Bronchial epithelial cell (primary cell): ENCODE measurements around the gene KATNIP. TPM values are rescaled to one million over a fixed set of nuclear protein-coding genes. Genes with fewer than 3 reads are reported as not detected.

Source experiments
- DNase-seq: peaks from one replicate; pipeline ENCODE4 v3.0.0-alpha.2; 2010; ENCODE audit warnings: low read depth
- FAIRE-seq: peaks from 2 replicates; lab custom pipeline; 2011; peaks lifted over from hg19 to GRCh38; lab: Jason Lieb, UNC
- H3K27me3 ChIP-seq: 2 replicates; pipeline ENCODE4 v1.5.1; 2011; ENCODE audit warnings: low read length; ENCODE audit not compliant: control insufficient read depth, insufficient read depth
- H3K36me3 ChIP-seq: 2 replicates; pipeline ENCODE4 v1.5.1; 2011; ENCODE audit warnings: low read length; ENCODE audit not compliant: control insufficient read depth, insufficient read depth
- H3K4me3 ChIP-seq: 2 replicates; pipeline ENCODE4 v1.5.1; 2011; ENCODE audit warnings: mild to moderate bottlenecking, low read depth, low read length, control low read depth
- total RNA-seq: library from RNA; depleted of rRNA; stranded (reverse); fragments of >200 nt; gene quantifications from 2 replicates; pipeline ENCODE4 v1.2.1, GENCODE V29; 2014
- TF ChIP-seq, protein P1 (sequence below): IDR thresholded peaks from 2 replicates; pipeline ENCODE4 v1.5.1; 2011; ENCODE audit warnings: mild to moderate bottlenecking, moderate library complexity, low read length, control low read depth, inconsistent platforms; ENCODE audit not compliant: insufficient read depth, severe bottlenecking

The KATNIP gene
- total RNA-seq, 1 donor from 2014 or later = 14.7 TPM

DNA sequence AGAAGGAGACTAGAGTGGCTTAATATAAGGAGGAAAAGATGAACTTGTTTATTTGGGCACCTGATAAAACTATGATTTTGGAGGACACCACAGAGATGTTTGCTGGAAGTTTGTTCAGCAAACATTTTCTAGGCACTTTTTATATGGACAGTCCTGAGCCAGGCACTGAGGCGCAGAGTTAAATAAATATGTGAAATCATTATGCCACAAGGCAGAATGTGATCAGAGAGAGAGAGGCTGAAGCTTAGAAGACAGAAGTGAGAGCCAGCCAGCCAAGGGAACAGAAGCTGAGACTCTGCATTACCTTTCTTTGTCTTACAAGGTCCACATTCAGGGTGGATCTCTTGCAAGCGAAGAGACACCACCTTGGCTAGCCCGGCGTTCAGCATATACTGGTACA lies 21.6 kb upstream of the KATNIP start:
- H3K4me3 ChIP-seq = no peak overlapping the region
- H3K27me3 ChIP-seq = no peaks in the 10 kb centered on the region
- DNase-seq = no peak
- H3K36me3 ChIP-seq = peaks cover 33% of the 10 kb centered on the region
- TF ChIP-seq, protein P1, sequence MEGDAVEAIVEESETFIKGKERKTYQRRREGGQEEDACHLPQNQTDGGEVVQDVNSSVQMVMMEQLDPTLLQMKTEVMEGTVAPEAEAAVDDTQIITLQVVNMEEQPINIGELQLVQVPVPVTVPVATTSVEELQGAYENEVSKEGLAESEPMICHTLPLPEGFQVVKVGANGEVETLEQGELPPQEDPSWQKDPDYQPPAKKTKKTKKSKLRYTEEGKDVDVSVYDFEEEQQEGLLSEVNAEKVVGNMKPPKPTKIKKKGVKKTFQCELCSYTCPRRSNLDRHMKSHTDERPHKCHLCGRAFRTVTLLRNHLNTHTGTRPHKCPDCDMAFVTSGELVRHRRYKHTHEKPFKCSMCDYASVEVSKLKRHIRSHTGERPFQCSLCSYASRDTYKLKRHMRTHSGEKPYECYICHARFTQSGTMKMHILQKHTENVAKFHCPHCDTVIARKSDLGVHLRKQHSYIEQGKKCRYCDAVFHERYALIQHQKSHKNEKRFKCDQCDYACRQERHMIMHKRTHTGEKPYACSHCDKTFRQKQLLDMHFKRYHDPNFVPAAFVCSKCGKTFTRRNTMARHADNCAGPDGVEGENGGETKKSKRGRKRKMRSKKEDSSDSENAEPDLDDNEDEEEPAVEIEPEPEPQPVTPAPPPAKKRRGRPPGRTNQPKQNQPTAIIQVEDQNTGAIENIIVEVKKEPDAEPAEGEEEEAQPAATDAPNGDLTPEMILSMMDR = no peak
- no peak for FAIRE-seq

DNA sequence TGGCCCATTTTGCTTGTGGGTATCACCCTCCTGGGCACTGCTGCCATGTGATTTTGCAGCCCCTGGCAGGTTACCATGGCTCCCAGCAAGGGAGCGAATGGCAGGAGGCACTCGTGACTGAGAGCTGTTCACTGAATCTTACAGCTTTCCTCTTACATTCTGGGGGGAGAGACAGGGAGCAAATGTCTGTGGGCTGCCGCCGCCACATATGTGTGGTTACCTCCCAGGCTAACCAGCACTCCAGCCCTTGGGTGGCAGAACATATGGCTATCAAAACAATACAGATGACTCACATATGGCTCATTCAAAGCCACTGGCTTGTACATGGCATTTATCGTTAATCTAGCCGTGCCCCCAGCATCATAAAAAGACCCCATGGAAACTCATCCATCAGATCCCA lies 20.0 kb upstream of the KATNIP start:
- no peak for FAIRE-seq
- TF ChIP-seq, protein P1 = no peak
- peaks cover 32% of the 10 kb centered on the region for H3K36me3 ChIP-seq
- peak; percentile 21 for DNase-seq
- no peaks in the 10 kb centered on the region for H3K27me3 ChIP-seq
- no peak overlapping the region for H3K4me3 ChIP-seq

DNA sequence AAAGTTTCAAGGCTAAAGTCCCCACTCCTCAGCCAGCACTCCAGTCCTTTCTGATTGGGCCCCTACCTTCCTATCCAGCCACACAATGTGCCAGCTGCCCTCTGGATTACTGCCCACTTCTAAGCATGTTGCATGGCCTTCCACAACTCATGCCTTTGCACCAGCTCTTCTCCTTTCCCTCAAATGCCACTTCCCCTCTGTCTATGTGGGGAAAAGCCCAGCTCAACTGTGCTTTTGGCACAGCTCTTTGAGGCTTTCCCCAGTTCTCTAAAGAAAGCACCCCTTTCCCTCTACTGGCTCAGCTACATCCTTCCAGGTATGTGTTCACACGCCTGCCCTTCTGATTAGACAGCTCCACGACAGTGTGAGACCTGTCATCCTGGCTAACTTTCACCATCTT lies 18.8 kb upstream of the KATNIP start:
- Histone ChIP-seq H3K4me3 (no peak overlapping the region), H3K27me3 (no peaks in the 10 kb centered on the region), H3K36me3 (peaks cover 24% of the 10 kb centered on the region)
- DNase-seq (no peak), FAIRE-seq (no peak)
- TF ChIP-seq, protein P1 = no peak

DNA sequence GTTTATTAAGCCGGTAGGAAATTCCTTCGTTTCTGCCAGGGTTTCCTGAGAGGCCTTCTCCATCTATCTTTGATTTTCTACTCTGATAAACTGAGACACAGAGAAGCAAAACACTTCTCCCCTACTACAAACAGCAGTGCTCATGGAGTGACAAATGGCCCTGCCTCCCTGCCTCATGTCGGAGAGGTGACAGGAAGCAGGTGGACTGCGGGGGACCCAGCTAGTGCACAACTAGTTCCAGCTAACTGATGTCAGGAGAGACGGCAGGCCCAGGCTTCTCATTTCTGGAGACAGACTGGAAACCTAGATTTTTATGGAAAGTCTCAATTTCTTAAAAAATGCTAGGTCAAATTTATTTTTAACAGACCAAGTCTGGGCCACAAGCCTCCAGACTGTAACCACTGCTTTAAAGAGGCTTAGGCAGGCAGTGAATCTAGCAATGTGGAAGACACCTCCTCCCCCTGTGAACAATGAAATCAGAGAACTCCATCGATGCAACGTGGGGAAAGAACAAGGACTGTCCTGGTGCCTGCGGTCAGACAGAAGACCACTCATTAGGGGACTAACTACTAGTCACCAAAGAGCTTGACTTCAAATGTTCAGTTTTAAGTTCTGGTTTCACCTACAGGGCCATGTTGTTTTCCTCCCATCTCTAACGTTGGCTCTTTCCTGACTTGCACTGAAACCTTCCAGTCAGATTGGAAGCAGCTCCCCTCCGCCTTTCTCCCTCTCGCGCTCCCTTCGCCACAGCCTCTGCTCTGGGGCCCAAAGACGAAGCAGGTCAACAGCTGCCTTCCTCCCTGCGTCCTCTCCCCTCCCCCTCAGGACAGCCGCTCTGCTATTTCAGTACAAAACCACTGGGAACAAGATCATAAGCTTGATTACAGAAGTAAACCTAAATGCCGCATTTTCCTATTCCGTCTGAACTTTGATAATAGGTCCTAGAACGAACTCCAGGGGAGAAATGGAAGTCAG lies 17.8 kb upstream of the KATNIP start:
- FAIRE-seq = no peak
- H3K4me3 ChIP-seq = no peak overlapping the region
- peaks cover 23% of the 10 kb centered on the region for H3K36me3 ChIP-seq
- no peak for DNase-seq
- H3K27me3 ChIP-seq = no peaks in the 10 kb centered on the region
- TF ChIP-seq, protein P1 = no peak

DNA sequence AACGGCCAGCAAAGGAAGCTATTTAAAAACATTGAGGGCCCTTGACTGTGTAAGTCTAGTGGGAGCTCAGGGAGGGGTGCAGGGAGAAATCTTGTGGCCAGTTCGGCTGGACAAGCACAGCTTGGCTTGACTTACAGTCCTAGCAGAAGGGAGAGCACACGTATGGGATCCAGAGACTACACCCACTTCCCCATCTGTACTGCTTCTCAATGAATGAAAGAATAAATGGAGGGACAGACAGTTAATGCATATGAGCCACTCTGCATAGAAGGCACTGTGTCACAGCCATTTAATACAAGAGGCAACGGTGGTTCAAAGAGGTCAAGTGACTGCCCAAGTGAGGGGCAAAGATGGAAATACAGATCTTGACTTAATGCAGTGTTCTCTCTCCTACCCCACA lies 15.7 kb upstream of the KATNIP start:
- FAIRE-seq = no peak
- H3K27me3 ChIP-seq = no peaks in the 10 kb centered on the region
- no peak for DNase-seq
- TF ChIP-seq, protein P1 = no peak
- peaks cover 23% of the 10 kb centered on the region for H3K36me3 ChIP-seq
- no peak overlapping the region for H3K4me3 ChIP-seq
